Measurements from ENCODE around the gene PTPRK. TPM values are rescaled to one million over a fixed set of nuclear protein-coding genes. Genes with fewer than 3 reads are reported as not detected.

The PTPRK gene
- total and polyA plus RNA-seq, 2 experiments from 2014 or later: 26.9 to 56.4 TPM

GRCh38 chr6:128271527-128271926, 248.9 kb downstream of the PTPRK start (continued):
- TF ChIP-seq ETS1 (IDR thresholded peaks at IDR 0.05) (no peak), NANOG (IDR thresholded peaks at IDR 0.05; ENCODE audit: borderline replicate concordance) (no peak)

- ATAC-seq (no peak), DNase-seq (ENCODE audit: low spot score) (no peak)
- Histone ChIP-seq H3K36me3 (ENCODE audit: insufficient read depth) (no peaks in the 10 kb centered on the region), H3K27me3 (ENCODE audit: insufficient read depth) (no peaks in the 10 kb centered on the region), H3K27ac (ENCODE audit: low read depth) (no peak overlapping the region), H3K4me3 (no peak overlapping the region), H3F3A (replicated peaks; ENCODE audit: low read depth) (no peaks in the 10 kb centered on the region), H3K4me2 (no peak overlapping the region), H3K79me2 (replicated peaks; ENCODE audit: insufficient read depth) (peaks cover 9% of the 10 kb centered on the region; the same call in 1 of the 2 replicates), H3K9me2 (ENCODE audit: insufficient read depth) (no peaks in the 10 kb centered on the region), H3K4me1 (ENCODE audit: insufficient read depth) (no peaks in the 10 kb centered on the region), H4K20me1 (replicated peaks; ENCODE audit: insufficient read depth) (no peaks in the 10 kb centered on the region), H2AFZ (no peak overlapping the region)
- no peak overlapping the region for H3K4me3 Mint-ChIP-seq
- no peaks in the 10 kb centered on the region for H3K27me3 Mint-ChIP-seq (ENCODE audit: insufficient read depth, low read depth, poor library complexity)
- no peak for TF ChIP-seq REST (IDR thresholded peaks at IDR 0.05; ENCODE audit: unreplicated experiment)
- no peak for TF ChIP-seq ZNF331 (CRISPR knock-in tag; IDR thresholded peaks at IDR 0.05; ENCODE audit: low read depth)
- no peaks in the 10 kb centered on the region for H3K4me1 Mint-ChIP-seq
- H3K9me3 Mint-ChIP-seq: no peaks in the 10 kb centered on the region
- H3K27ac Mint-ChIP-seq: no peak overlapping the region
- no peaks in the 10 kb centered on the region for H3K36me3 Mint-ChIP-seq (ENCODE audit: low read depth)
These were observed 249.4 kb downstream of the PTPRK start for GRCh38 chr6:128271011-128271410.

GRCh38 chr6:128266946-128267345, 253.5 kb downstream of the PTPRK start:
- H2AFZ ChIP-seq: no peak overlapping the region
- Mint-ChIP-seq H3K36me3 (ENCODE audit: low read depth) (peaks cover 9% of the 10 kb centered on the region), H3K27me3 (ENCODE audit: insufficient read depth, low read depth, poor library complexity) (no peaks in the 10 kb centered on the region), H3K27ac (no peak overlapping the region), H3K4me3 (no peak overlapping the region), H3K4me1 (no peaks in the 10 kb centered on the region), H3K9me3 (peaks cover 9% of the 10 kb centered on the region; the same call in 2 of the 3 replicates)
- no peaks in the 10 kb centered on the region for H3K9me2 ChIP-seq (ENCODE audit: insufficient read depth)
- H3K4me1 ChIP-seq (ENCODE audit: insufficient read depth): no peaks in the 10 kb centered on the region
- no peaks in the 10 kb centered on the region for H3K27me3 ChIP-seq (ENCODE audit: insufficient read depth)
- H3K36me3 ChIP-seq (ENCODE audit: insufficient read depth): no peaks in the 10 kb centered on the region
- no peak for ATAC-seq
- no peak overlapping the region for H3K4me2 ChIP-seq
- H4K20me1 ChIP-seq (replicated peaks; ENCODE audit: insufficient read depth): no peaks in the 10 kb centered on the region
- no peak for DNase-seq (ENCODE audit: low spot score)
- H3K4me3 ChIP-seq: no peak overlapping the region
- H3K27ac ChIP-seq (ENCODE audit: low read depth): no peak overlapping the region
- H3F3A ChIP-seq (replicated peaks; ENCODE audit: low read depth): no peaks in the 10 kb centered on the region
- peaks cover 6% of the 10 kb centered on the region; the same call in 1 of the 2 replicates for H3K79me2 ChIP-seq (replicated peaks; ENCODE audit: insufficient read depth)
- no peak for TF ChIP-seq ZNF462 (CRISPR knock-in tag; IDR thresholded peaks at IDR 0.05)
- TF ChIP-seq ZNF331 (CRISPR knock-in tag; IDR thresholded peaks at IDR 0.05; ENCODE audit: low read depth): no peak
- no peak for TF ChIP-seq ZNF114 (CRISPR knock-in tag; IDR thresholded peaks at IDR 0.05)
- no peak for TF ChIP-seq ETS1 (IDR thresholded peaks at IDR 0.05)
- TF ChIP-seq STAT1 (IDR thresholded peaks at IDR 0.05; ENCODE audit: unreplicated experiment): no peak
- no peak for TF ChIP-seq JUNB (IDR thresholded peaks at IDR 0.05; ENCODE audit: unreplicated experiment)
